Activated T-helper 2 cell treated with anti-CD3 and anti-CD28 coated beads, Interferon-gamma antibody, Interleukin-2, Interleukin-4, amounts not matched to agents 10 μg/mL and 5 μg/mL and 100 μg/mL, durations not matched to agents 14 hours and 24 hours and 36 hours (primary cell): Measurements from ENCODE around the gene CYP51A1. TPM values are rescaled to one million over a fixed set of nuclear protein-coding genes. Genes with fewer than 3 reads are reported as not detected.
"Not testable (repeated sequence)": the region's sequence is repeated elsewhere in the genome, so short reads cannot be mapped to it uniquely, and the experiment has no call there.

Source experiments
- DNase-seq: peaks from one replicate; pipeline ENCODE4 v3.0.0; 2021; ENCODE audit warnings: low spot score
- H3K27ac Mint-ChIP-seq: one replicate; pipeline ENCODE4 v1.8.0; 2021; ENCODE audit warnings: mixed read lengths
- H3K27me3 Mint-ChIP-seq: one replicate; pipeline ENCODE4 v1.8.0; 2021; ENCODE audit warnings: low read depth, mixed read lengths
- H3K36me3 Mint-ChIP-seq: one replicate; pipeline ENCODE4 v1.8.0; 2021; ENCODE audit warnings: low read depth, mixed read lengths
- H3K4me1 Mint-ChIP-seq: one replicate; pipeline ENCODE4 v1.8.0; 2021; ENCODE audit warnings: low read depth, mixed read lengths
- H3K4me3 Mint-ChIP-seq: one replicate; pipeline ENCODE4 v1.8.0; 2021; ENCODE audit warnings: low read depth, mild to moderate bottlenecking, moderate library complexity, mixed read lengths
- H3K9me3 Mint-ChIP-seq: one replicate; pipeline ENCODE4 v1.8.0; 2021; ENCODE audit warnings: mixed read lengths
- intact Hi-C: fragments of 100-400 bp; cut with micrococcal nuclease; formaldehyde crosslinking; loops from one replicate; pipeline ENCODE4 v1.15.1; 2023
- total RNA-seq: library from RNA; stranded (reverse); gene quantifications from 2 replicates; pipeline ENCODE4 v1.2.3, GENCODE V29; 2022

CYP51A1 gene
- total RNA-seq, 1 donor from 2014 or later: 139 TPM

- intact Hi-C loops: no loop called here
- no peak for DNase-seq
- Mint-ChIP-seq H3K9me3 (no peaks in the 10 kb centered on the region), H3K27me3 (no peaks in the 10 kb centered on the region), H3K36me3 (peaks cover 66% of the 10 kb centered on the region), H3K4me3 (no peak overlapping the region), H3K4me1 (peaks cover 18% of the 10 kb centered on the region), H3K27ac (no peak overlapping the region)
Measured at GRCh38 chr7:92110857-92111256, 23.4 kb downstream of the CYP51A1 start.

- Mint-ChIP-seq H3K27me3 (no peaks in the 10 kb centered on the region), H3K4me1 (peaks cover 3% of the 10 kb centered on the region), H3K27ac (no peak overlapping the region), H3K4me3 (no peak overlapping the region), H3K9me3 (no peaks in the 10 kb centered on the region), H3K36me3 (peaks cover 55% of the 10 kb centered on the region)
- no peak for DNase-seq
- intact Hi-C loops: no loop called here
Measured at GRCh38 chr7:92108821-92109220, 25.5 kb downstream of the CYP51A1 start.

- H3K9me3 Mint-ChIP-seq, H3K4me1 Mint-ChIP-seq, DNase-seq, intact Hi-C loops, H3K27ac Mint-ChIP-seq, H3K27me3 Mint-ChIP-seq, H3K4me3 Mint-ChIP-seq: not testable (repeated sequence)
- H3K36me3 Mint-ChIP-seq: peaks cover 49% of the 10 kb centered on the region
Measured at GRCh38 chr7:92102862-92103261, 31.4 kb downstream of the CYP51A1 start.

- Mint-ChIP-seq H3K9me3 (no peaks in the 10 kb centered on the region), H3K27me3 (no peaks in the 10 kb centered on the region), H3K4me3 (no peak overlapping the region), H3K27ac (no peak overlapping the region), H3K36me3 (peaks cover 51% of the 10 kb centered on the region), H3K4me1 (no peaks in the 10 kb centered on the region)
- intact Hi-C loops: no loop called here
- no peak for DNase-seq
Measured at GRCh38 chr7:92100534-92100933, 33.7 kb downstream of the CYP51A1 start.

- Mint-ChIP-seq H3K4me3 (no peak overlapping the region), H3K4me1 (no peaks in the 10 kb centered on the region), H3K27ac (no peak overlapping the region), H3K36me3 (peaks cover 53% of the 10 kb centered on the region), H3K9me3 (no peaks in the 10 kb centered on the region), H3K27me3 (no peaks in the 10 kb centered on the region)
- DNase-seq: no peak
- intact Hi-C loops: no loop called here
Measured at GRCh38 chr7:92095380-92095779, 38.9 kb downstream of the CYP51A1 start.

GRCh38 chr7:92092210-92092609 is 42.1 kb downstream of the CYP51A1 start:
- no peak for DNase-seq
- Mint-ChIP-seq H3K9me3 (peaks cover 5% of the 10 kb centered on the region), H3K36me3 (peaks cover 53% of the 10 kb centered on the region), H3K4me1 (no peaks in the 10 kb centered on the region), H3K4me3 (no peak overlapping the region), H3K27me3 (no peaks in the 10 kb centered on the region), H3K27ac (no peak overlapping the region)
- intact Hi-C loops: no loop called here

GRCh38 chr7:92088266-92088665 is 46.0 kb downstream of the CYP51A1 start:
- intact Hi-C loops: no loop called here
- no peaks in the 10 kb centered on the region for H3K4me1 Mint-ChIP-seq
- peaks cover 66% of the 10 kb centered on the region for H3K36me3 Mint-ChIP-seq
- peaks cover 5% of the 10 kb centered on the region for H3K9me3 Mint-ChIP-seq
- DNase-seq: no peak
- H3K4me3 Mint-ChIP-seq: no peak overlapping the region
- no peak overlapping the region for H3K27ac Mint-ChIP-seq
- H3K27me3 Mint-ChIP-seq: no peaks in the 10 kb centered on the region

GRCh38 chr7:92083922-92084321 is 50.4 kb downstream of the CYP51A1 start:
- H3K4me1 Mint-ChIP-seq, H3K4me3 Mint-ChIP-seq, H3K9me3 Mint-ChIP-seq, intact Hi-C loops, DNase-seq, H3K27ac Mint-ChIP-seq, H3K27me3 Mint-ChIP-seq: not testable (repeated sequence)
- peaks cover 56% of the 10 kb centered on the region for H3K36me3 Mint-ChIP-seq

GRCh38 chr7:92076509-92076908 is 57.8 kb downstream of the CYP51A1 start:
- intact Hi-C loops: no loop called here
- no peak overlapping the region for H3K27ac Mint-ChIP-seq
- H3K4me3 Mint-ChIP-seq: no peak overlapping the region
- H3K4me1 Mint-ChIP-seq: peaks cover 12% of the 10 kb centered on the region
- DNase-seq: no peak
- H3K9me3 Mint-ChIP-seq: no peaks in the 10 kb centered on the region
- H3K27me3 Mint-ChIP-seq: no peaks in the 10 kb centered on the region
- H3K36me3 Mint-ChIP-seq: peaks cover 44% of the 10 kb centered on the region

GRCh38 chr7:92075455-92076158 is 58.7 kb downstream of the CYP51A1 start:
- no peak for DNase-seq
- Mint-ChIP-seq H3K27me3 (no peaks in the 10 kb centered on the region), H3K4me1 (peaks cover 12% of the 10 kb centered on the region), H3K9me3 (no peaks in the 10 kb centered on the region), H3K4me3 (no peak overlapping the region), H3K27ac (no peak overlapping the region), H3K36me3 (peaks cover 50% of the 10 kb centered on the region)
- intact Hi-C loops: no loop called here

GRCh38 chr7:92072708-92073107 is 61.6 kb downstream of the CYP51A1 start:
- H3K4me1 Mint-ChIP-seq: peaks cover 12% of the 10 kb centered on the region
- H3K27ac Mint-ChIP-seq: no peak overlapping the region
- DNase-seq: no peak
- no peak overlapping the region for H3K4me3 Mint-ChIP-seq
- H3K36me3 Mint-ChIP-seq: peaks cover 51% of the 10 kb centered on the region
- no peaks in the 10 kb centered on the region for H3K9me3 Mint-ChIP-seq
- intact Hi-C loops: no loop called here
- H3K27me3 Mint-ChIP-seq: no peaks in the 10 kb centered on the region

- no peak for DNase-seq
- H3K4me1 Mint-ChIP-seq: peaks cover 12% of the 10 kb centered on the region
- no peaks in the 10 kb centered on the region for H3K9me3 Mint-ChIP-seq
- no peaks in the 10 kb centered on the region for H3K27me3 Mint-ChIP-seq
- H3K36me3 Mint-ChIP-seq: peaks cover 53% of the 10 kb centered on the region
- intact Hi-C loops: no loop called here
- no peak overlapping the region for H3K27ac Mint-ChIP-seq
- no peak overlapping the region for H3K4me3 Mint-ChIP-seq
Measured at GRCh38 chr7:92072121-92072520, 62.2 kb downstream of the CYP51A1 start.

- H3K27ac Mint-ChIP-seq: no peak overlapping the region
- peaks cover 12% of the 10 kb centered on the region for H3K4me1 Mint-ChIP-seq
- H3K9me3 Mint-ChIP-seq: no peaks in the 10 kb centered on the region
- no peak for DNase-seq
- H3K27me3 Mint-ChIP-seq: no peaks in the 10 kb centered on the region
- intact Hi-C loops: no loop called here
- no peak overlapping the region for H3K4me3 Mint-ChIP-seq
- H3K36me3 Mint-ChIP-seq: peaks cover 60% of the 10 kb centered on the region
Measured at GRCh38 chr7:92071032-92071431, 63.2 kb downstream of the CYP51A1 start.
